PFSK-1 (cell line): Measurements from ENCODE around the gene MYOZ2.

Experiments
- POLR2AphosphoS5 ChIP-seq: IDR thresholded peaks from 2 replicates; pipeline ENCODE4 v1.6.1; 2012; ENCODE audit warnings: low read depth, mild to moderate bottlenecking, control low read depth, low read length, moderate library complexity
- TF ChIP-seq, protein P1 (sequence below), 2 experiments: IDR thresholded peaks; 2 replicates each; pipeline versions ENCODE4 v1.6.1 to v1.8.0; 2011 to 2012; ENCODE audit warnings: low read depth in 2 of 2, low read length in 2 of 2, control low read depth in 1 of 2, inconsistent platforms in 1 of 2, mild to moderate bottlenecking in 1 of 2, moderate library complexity in 1 of 2; ENCODE audit not compliant: insufficient read depth in 1 of 2

DNA sequence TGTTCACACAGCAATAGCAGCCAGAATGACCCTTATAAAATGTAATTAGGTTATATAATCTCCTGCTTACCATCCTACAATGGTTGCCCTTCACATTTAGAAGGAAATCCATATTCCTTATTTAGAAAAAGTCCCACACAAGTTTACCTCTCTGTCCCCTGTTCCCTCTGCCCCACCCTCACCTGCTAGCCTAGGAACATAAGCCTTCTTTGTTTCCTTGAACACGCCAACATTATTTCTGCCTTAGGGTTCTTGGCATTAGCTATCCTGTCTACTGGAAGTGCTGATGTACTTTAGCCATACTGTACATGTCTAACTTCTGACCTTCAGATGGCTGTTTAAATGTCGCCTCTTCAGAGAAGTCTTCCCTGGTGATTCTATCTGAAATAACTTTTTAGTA, 48.5 kb downstream of the MYOZ2 start:
- TF ChIP-seq POLR2AphosphoS5 = no peak
- TF ChIP-seq, protein P1, sequence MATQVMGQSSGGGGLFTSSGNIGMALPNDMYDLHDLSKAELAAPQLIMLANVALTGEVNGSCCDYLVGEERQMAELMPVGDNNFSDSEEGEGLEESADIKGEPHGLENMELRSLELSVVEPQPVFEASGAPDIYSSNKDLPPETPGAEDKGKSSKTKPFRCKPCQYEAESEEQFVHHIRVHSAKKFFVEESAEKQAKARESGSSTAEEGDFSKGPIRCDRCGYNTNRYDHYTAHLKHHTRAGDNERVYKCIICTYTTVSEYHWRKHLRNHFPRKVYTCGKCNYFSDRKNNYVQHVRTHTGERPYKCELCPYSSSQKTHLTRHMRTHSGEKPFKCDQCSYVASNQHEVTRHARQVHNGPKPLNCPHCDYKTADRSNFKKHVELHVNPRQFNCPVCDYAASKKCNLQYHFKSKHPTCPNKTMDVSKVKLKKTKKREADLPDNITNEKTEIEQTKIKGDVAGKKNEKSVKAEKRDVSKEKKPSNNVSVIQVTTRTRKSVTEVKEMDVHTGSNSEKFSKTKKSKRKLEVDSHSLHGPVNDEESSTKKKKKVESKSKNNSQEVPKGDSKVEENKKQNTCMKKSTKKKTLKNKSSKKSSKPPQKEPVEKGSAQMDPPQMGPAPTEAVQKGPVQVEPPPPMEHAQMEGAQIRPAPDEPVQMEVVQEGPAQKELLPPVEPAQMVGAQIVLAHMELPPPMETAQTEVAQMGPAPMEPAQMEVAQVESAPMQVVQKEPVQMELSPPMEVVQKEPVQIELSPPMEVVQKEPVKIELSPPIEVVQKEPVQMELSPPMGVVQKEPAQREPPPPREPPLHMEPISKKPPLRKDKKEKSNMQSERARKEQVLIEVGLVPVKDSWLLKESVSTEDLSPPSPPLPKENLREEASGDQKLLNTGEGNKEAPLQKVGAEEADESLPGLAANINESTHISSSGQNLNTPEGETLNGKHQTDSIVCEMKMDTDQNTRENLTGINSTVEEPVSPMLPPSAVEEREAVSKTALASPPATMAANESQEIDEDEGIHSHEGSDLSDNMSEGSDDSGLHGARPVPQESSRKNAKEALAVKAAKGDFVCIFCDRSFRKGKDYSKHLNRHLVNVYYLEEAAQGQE (IDR thresholded peaks at IDR 0.05; ENCODE audit: insufficient read depth in 1 of 2, low read depth in 2 of 2, low read length in 2 of 2) = no peak
